Endothelial cell of umbilical vein (primary cell): ENCODE data around the gene PPP4R1. TPM values are rescaled to one million over a fixed set of nuclear protein-coding genes. Genes with fewer than 3 reads are reported as not detected.

Experiments used
- BruUV-seq: library from RNA; stranded (reverse); fragments of 400-500 nt; replicated peaks from 2 replicates; lab custom pipeline; 2021; lab: Mats Ljungman, UMichigan
- CTCF ChIA-PET: fragments of 300-600, 350-600 bp; sonication (Branson Sonifier 250); formaldehyde crosslinking; loops from one replicate; lab custom pipeline; 2021; ENCODE audit warnings: antibody characterized with exemption, inconsistent platforms; lab: Charles Lee
- POLR2A ChIA-PET: fragments of 300-600, 350-600 bp; sonication (Branson Sonifier 250); formaldehyde crosslinking; loops from one replicate; lab custom pipeline; 2021; ENCODE audit warnings: antibody characterized with exemption, inconsistent platforms; lab: Charles Lee
- DNase-seq: peaks from one replicate; pipeline ENCODE4 v3.0.0-alpha.2; 2011; ENCODE audit warnings: low read depth, low spot score
- FAIRE-seq: peaks from 2 replicates; lab custom pipeline; 2011; peaks lifted over from hg19 to GRCh38; lab: Jason Lieb, UNC
- H2AFZ ChIP-seq: 2 replicates; pipeline ENCODE4 v1.6.0; 2012; ENCODE audit warnings: low read depth, low read length, control low read depth, inconsistent platforms
- H3K27ac ChIP-seq: 2 replicates; pipeline ENCODE4 v1.5.1; 2011; ENCODE audit warnings: low read depth, mild to moderate bottlenecking, control low read depth, low read length, moderate library complexity; ENCODE audit not compliant: insufficient read depth
- H3K27me3 ChIP-seq, 2 experiments: 2 replicates each; pipeline versions ENCODE4 v1.6.0 to v1.6.1; 2011; ENCODE audit warnings: low read length in 2 of 2, mixed read lengths in 1 of 2; ENCODE audit not compliant: control insufficient read depth in 2 of 2, insufficient read depth in 2 of 2
- H3K36me3 ChIP-seq, 2 experiments: 2 replicates in 1 of 2; 3 replicates in 1 of 2; pipeline ENCODE4 v1.5.1; 2011; ENCODE audit warnings: low read length in 2 of 2, mild to moderate bottlenecking in 1 of 2, moderate library complexity in 1 of 2; ENCODE audit not compliant: control insufficient read depth in 2 of 2, insufficient read depth in 2 of 2; ENCODE audit errors: extremely low read depth in 1 of 2
- H3K4me1 ChIP-seq: 3 replicates; pipeline ENCODE4 v1.5.1; 2011; ENCODE audit warnings: mild to moderate bottlenecking, low read length; ENCODE audit not compliant: control insufficient read depth, insufficient read depth; ENCODE audit errors: extremely low read depth
- H3K4me2 ChIP-seq: 2 replicates; pipeline ENCODE4 v1.6.1; 2011; ENCODE audit warnings: low read length, control low read depth, mixed read lengths; ENCODE audit not compliant: insufficient read depth
- H3K4me3 ChIP-seq, 3 experiments: fragments of 200-600 bp in 1 of 3; sonication (generic), shearing (Covaris generic) in 1 of 3; replicated peaks in 1 of 3; 2 replicates each; pipeline ENCODE4 v1.5.1; 2011 to 2016; ENCODE audit warnings: control low read depth in 3 of 3, low read length in 3 of 3, mild to moderate bottlenecking in 2 of 3, inconsistent platforms in 1 of 3, low read depth in 1 of 3, moderate library complexity in 1 of 3; ENCODE audit not compliant: insufficient read depth in 1 of 3
- H3K79me2 ChIP-seq: 2 replicates; pipeline ENCODE4 v1.6.0; 2012; ENCODE audit warnings: low read length, inconsistent platforms; ENCODE audit not compliant: control insufficient read depth, insufficient read depth
- H3K9ac ChIP-seq: replicated peaks from 2 replicates; pipeline ENCODE3; 2011; ENCODE audit warnings: low read length, control low read depth; ENCODE audit not compliant: insufficient read depth; ENCODE audit errors: extremely low read depth
- H3K9me1 ChIP-seq: replicated peaks from 3 replicates; pipeline ENCODE4 v1.6.0; 2011; ENCODE audit warnings: mild to moderate bottlenecking, low read length; ENCODE audit not compliant: control insufficient read depth, insufficient read depth; ENCODE audit errors: extremely low read depth
- H3K9me3 ChIP-seq: replicated peaks from 2 replicates; pipeline ENCODE4 v1.5.1; 2012; ENCODE audit warnings: low read length, inconsistent platforms; ENCODE audit not compliant: control insufficient read depth, insufficient read depth
- H4K20me1 ChIP-seq: replicated peaks from 2 replicates; pipeline ENCODE3; 2011; ENCODE audit warnings: mild to moderate bottlenecking, low read length; ENCODE audit not compliant: control insufficient read depth, insufficient read depth; ENCODE audit errors: extremely low read depth
- EZH2 ChIP-seq: IDR thresholded peaks from 2 replicates; pipeline ENCODE4 v1.6.1; 2012; ENCODE audit warnings: borderline replicate concordance, low read depth, mild to moderate bottlenecking, moderate library complexity, low read length, inconsistent platforms; ENCODE audit not compliant: severe bottlenecking
- GATA2 ChIP-seq: IDR thresholded peaks from 2 replicates; pipeline ENCODE4 v1.7.0; 2011; ENCODE audit warnings: low read depth, mild to moderate bottlenecking, moderate library complexity, mixed read lengths, low read length; ENCODE audit not compliant: insufficient read length, insufficient read depth
- POLR2A ChIP-seq: IDR thresholded peaks from 2 replicates; pipeline ENCODE4 v1.6.1; 2012; ENCODE audit warnings: low read depth, mild to moderate bottlenecking, control low read depth, low read length
- dilution Hi-C: fragments of 300-500 bp; cut with MboI; formaldehyde crosslinking; loops from one replicate; pipeline ENCODE4 v1.15.0; 2019; ENCODE audit warnings: low sequenced_read_pairs; ENCODE audit not compliant: extremely low pct_ligation_motif_present
- intact Hi-C: fragments of 100-400 bp; cut with micrococcal nuclease; formaldehyde crosslinking; loops from one replicate; pipeline ENCODE4 v1.10.0; 2022
- polyA plus RNA-seq, 4 experiments: library from polyadenylated mRNA; depleted of rRNA in 3 of 4; stranded (reverse) in 3 of 4; unstranded in 1 of 4; fragments of >200 nt; gene quantifications; 2 replicates each; pipeline versions ENCODE4 v1.2.1 to v1.2.3, GENCODE V29; 2011 to 2012; ENCODE audit warnings: missing spikeins in 1 of 4
- total RNA-seq: library from RNA; stranded (reverse); gene quantifications from 2 replicates; pipeline ENCODE4 v1.2.3, GENCODE V29; 2021
- TF ChIP-seq, protein P1 (sequence below), 2 donors: IDR thresholded peaks; 1 replicate in 1 of 2; 2 replicates in 1 of 2; pipeline ENCODE4 v1.5.1; 2011; ENCODE audit warnings: low read length in 2 of 2, mild to moderate bottlenecking in 2 of 2, moderate library complexity in 2 of 2, control low read depth in 1 of 2, inconsistent platforms in 1 of 2, low read depth in 1 of 2; ENCODE audit not compliant: insufficient read depth in 1 of 2; ENCODE audit errors: extremely low read depth in 1 of 2

The PPP4R1 gene
- total and polyA plus RNA-seq, 2 donors (not counting 3 experiments of a cell fraction or from before 2014, with no cell fraction given) = 138 to 152 TPM

DNA sequence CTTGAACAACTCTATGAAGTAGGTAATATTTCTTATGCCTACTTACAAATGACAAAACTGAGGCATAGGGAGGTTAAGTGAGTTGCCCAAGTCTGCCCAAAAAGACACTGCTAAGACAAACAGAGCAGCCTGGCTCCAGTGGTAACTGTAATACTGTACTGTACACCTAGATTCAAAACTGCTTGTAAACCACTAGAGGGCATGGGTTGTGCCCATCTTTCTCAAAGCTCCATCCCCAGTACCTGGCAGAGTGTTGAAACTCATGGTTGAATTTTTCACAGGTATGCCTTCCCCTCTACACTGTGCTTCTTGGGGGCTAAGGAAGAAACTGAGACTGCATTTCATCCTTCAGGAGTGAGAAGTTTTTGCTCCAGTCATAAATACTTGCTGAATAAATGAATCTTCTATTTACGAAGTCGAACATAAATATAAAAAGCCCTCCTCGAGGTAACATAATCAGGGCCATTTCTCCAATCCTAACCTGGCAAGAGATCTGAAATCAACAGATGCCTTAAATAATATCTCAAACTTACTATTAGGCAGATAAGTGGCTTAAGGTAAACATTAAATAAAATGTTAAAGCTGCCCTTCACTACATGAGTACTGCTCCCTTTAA lies 2.0 kb downstream of the PPP4R1 start:
- H3K36me3 ChIP-seq = peaks cover 6 to 8% of the 10 kb centered on the region in 2 experiments
- dilution Hi-C loops (no loop called here), intact Hi-C loops (loop anchor here (1.0 to 10.0 kb wide), 6 partner anchors 37 to 912 kb away; partner anchors contain the start of genes NAPG and VAPA)
- H3K9ac ChIP-seq = peak overlapping the region; percentile 97
- ChIA-PET CTCF (interaction anchor here (0.6 to 3.5 kb wide), 31 partner anchors 9 to 344 kb away, joined by 3 to 35 read pairs (median 4); partner anchors contain the start of gene RAB31), POLR2A (interaction anchor here (0.6 kb wide), 1 partner anchor 9 kb away, joined by 3 read pairs; no protein-coding TSS in a partner anchor)
- H3K27me3 ChIP-seq = no peaks in the 10 kb centered on the region
- H3K9me3 ChIP-seq = no peaks in the 10 kb centered on the region
- H4K20me1 ChIP-seq = peaks cover 12% of the 10 kb centered on the region
- FAIRE-seq (peak; percentile 86), DNase-seq (peak; percentile 64)
- H3K27ac ChIP-seq = peak overlapping the region; percentile 86
- no peak overlapping the region for H2AFZ ChIP-seq
- H3K4me1 ChIP-seq = peaks cover 53% of the 10 kb centered on the region
- TF ChIP-seq GATA2 (no peak), POLR2A (no peak), EZH2 (no peak)
- TF ChIP-seq, protein P1, sequence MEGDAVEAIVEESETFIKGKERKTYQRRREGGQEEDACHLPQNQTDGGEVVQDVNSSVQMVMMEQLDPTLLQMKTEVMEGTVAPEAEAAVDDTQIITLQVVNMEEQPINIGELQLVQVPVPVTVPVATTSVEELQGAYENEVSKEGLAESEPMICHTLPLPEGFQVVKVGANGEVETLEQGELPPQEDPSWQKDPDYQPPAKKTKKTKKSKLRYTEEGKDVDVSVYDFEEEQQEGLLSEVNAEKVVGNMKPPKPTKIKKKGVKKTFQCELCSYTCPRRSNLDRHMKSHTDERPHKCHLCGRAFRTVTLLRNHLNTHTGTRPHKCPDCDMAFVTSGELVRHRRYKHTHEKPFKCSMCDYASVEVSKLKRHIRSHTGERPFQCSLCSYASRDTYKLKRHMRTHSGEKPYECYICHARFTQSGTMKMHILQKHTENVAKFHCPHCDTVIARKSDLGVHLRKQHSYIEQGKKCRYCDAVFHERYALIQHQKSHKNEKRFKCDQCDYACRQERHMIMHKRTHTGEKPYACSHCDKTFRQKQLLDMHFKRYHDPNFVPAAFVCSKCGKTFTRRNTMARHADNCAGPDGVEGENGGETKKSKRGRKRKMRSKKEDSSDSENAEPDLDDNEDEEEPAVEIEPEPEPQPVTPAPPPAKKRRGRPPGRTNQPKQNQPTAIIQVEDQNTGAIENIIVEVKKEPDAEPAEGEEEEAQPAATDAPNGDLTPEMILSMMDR (IDR thresholded peaks at IDR 0.05; ENCODE audit: extremely low read depth in 1 of 2, insufficient read depth in 1 of 2, low read depth in 1 of 2, low read length in 2 of 2) = peak; percentile 67 to 72
- H3K79me2 ChIP-seq = peaks cover 77% of the 10 kb centered on the region
- no TSS peak for BruUV-seq
- H3K4me3 ChIP-seq = peak overlapping the region in 1 of 3 experiments; percentile 98
- H3K4me2 ChIP-seq = peak overlapping the region; percentile 98
- H3K9me1 ChIP-seq = no peaks in the 10 kb centered on the region
